SK-N-SH treated with all-trans-retinoic acid at 6 μM for 48 hours (cell line): ENCODE results near the gene ADAM33.

Experiments used
- BACH2 ChIP-seq: fragments of 250-450 bp; sonication (Bioruptor Pico); IDR thresholded peaks from 2 replicates; pipeline ENCODE4 v1.9.0; 2021; ENCODE audit warnings: mild to moderate bottlenecking, borderline replicate concordance
- PATZ1 ChIP-seq: fragments of 250-450 bp; sonication (Bioruptor Pico); IDR thresholded peaks from 2 replicates; pipeline ENCODE4 v1.8.0; 2020; ENCODE audit warnings: mild to moderate bottlenecking, moderate library complexity, borderline replicate concordance
- POU6F1 ChIP-seq: fragments of 250-450 bp; sonication (Bioruptor Pico); IDR thresholded peaks from 2 replicates; pipeline ENCODE4 v1.8.0; 2021; ENCODE audit warnings: low read depth, mild to moderate bottlenecking, moderate library complexity, borderline replicate concordance
- RARB ChIP-seq: fragments of 250-450 bp; sonication (Bioruptor Pico); IDR thresholded peaks from 2 replicates; pipeline ENCODE4 v1.8.0; 2021; ENCODE audit warnings: mild to moderate bottlenecking, moderate library complexity
- TCF4 ChIP-seq: fragments of 250-450 bp; sonication (Bioruptor Pico); IDR thresholded peaks from 2 replicates; pipeline ENCODE4 v1.8.0; 2021; ENCODE audit warnings: mild to moderate bottlenecking, moderate library complexity, borderline replicate concordance
- ZFP3 ChIP-seq: fragments of 250-450 bp; sonication (Bioruptor Pico); IDR thresholded peaks from 2 replicates; pipeline ENCODE4 v1.5.0; 2020; ENCODE audit warnings: mild to moderate bottlenecking, moderate library complexity
- ZFP30 ChIP-seq: fragments of 450-650 bp; formaldehyde crosslinking; IDR thresholded peaks from 2 replicates; pipeline ENCODE4 v1.5.0; 2022; ENCODE audit warnings: mild to moderate bottlenecking, moderate library complexity
- ZNF565 ChIP-seq: fragments of 450-650 bp; formaldehyde crosslinking; conservative IDR thresholded peaks from 2 replicates; pipeline ENCODE4 v1.5.0; 2020; ENCODE audit warnings: low read depth, mild to moderate bottlenecking, moderate library complexity
- ZNF70 ChIP-seq: fragments of 450-650 bp; formaldehyde crosslinking; IDR thresholded peaks from 2 replicates; pipeline ENCODE4 v1.5.0; 2020; ENCODE audit warnings: mild to moderate bottlenecking, moderate library complexity
- ZNF8 ChIP-seq: fragments of 450-650 bp; formaldehyde crosslinking; IDR thresholded peaks from 2 replicates; pipeline ENCODE4 v1.5.0; 2020; ENCODE audit warnings: mild to moderate bottlenecking, moderate library complexity
- TF ChIP-seq, protein P1 (sequence below): fragments of 250-450 bp; sonication (Bioruptor Pico); IDR thresholded peaks from 2 replicates; pipeline ENCODE4 v1.5.1; 2020; ENCODE audit warnings: low read depth, mild to moderate bottlenecking, moderate library complexity
- TF ChIP-seq, protein P2 (sequence below): fragments of 250-450 bp; sonication (Bioruptor Pico); IDR thresholded peaks from 2 replicates; pipeline ENCODE4 v1.5.0; 2020; ENCODE audit warnings: mild to moderate bottlenecking, moderate library complexity

GRCh38 chr20:3694864-3695263 lies 13.1 kb upstream of the ADAM33 start:
- TF ChIP-seq ZFP30 (CRISPR knock-in tag) (no peak), PATZ1 (CRISPR knock-in tag) (no peak), RARB (no peak), ZNF565 (CRISPR knock-in tag) (no peak), ZNF8 (CRISPR knock-in tag) (no peak), ZFP3 (CRISPR knock-in tag) (no peak), POU6F1 (CRISPR knock-in tag) (no peak), ZNF70 (CRISPR knock-in tag) (no peak), TCF4 (no peak), BACH2 (CRISPR knock-in tag) (no peak)
- TF ChIP-seq, protein P1, sequence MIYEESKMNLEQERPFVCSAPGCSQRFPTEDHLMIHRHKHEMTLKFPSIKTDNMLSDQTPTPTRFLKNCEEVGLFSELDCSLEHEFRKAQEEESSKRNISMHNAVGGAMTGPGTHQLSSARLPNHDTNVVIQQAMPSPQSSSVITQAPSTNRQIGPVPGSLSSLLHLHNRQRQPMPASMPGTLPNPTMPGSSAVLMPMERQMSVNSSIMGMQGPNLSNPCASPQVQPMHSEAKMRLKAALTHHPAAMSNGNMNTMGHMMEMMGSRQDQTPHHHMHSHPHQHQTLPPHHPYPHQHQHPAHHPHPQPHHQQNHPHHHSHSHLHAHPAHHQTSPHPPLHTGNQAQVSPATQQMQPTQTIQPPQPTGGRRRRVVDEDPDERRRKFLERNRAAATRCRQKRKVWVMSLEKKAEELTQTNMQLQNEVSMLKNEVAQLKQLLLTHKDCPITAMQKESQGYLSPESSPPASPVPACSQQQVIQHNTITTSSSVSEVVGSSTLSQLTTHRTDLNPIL (CRISPR knock-in tag): no peak
- TF ChIP-seq, protein P2, sequence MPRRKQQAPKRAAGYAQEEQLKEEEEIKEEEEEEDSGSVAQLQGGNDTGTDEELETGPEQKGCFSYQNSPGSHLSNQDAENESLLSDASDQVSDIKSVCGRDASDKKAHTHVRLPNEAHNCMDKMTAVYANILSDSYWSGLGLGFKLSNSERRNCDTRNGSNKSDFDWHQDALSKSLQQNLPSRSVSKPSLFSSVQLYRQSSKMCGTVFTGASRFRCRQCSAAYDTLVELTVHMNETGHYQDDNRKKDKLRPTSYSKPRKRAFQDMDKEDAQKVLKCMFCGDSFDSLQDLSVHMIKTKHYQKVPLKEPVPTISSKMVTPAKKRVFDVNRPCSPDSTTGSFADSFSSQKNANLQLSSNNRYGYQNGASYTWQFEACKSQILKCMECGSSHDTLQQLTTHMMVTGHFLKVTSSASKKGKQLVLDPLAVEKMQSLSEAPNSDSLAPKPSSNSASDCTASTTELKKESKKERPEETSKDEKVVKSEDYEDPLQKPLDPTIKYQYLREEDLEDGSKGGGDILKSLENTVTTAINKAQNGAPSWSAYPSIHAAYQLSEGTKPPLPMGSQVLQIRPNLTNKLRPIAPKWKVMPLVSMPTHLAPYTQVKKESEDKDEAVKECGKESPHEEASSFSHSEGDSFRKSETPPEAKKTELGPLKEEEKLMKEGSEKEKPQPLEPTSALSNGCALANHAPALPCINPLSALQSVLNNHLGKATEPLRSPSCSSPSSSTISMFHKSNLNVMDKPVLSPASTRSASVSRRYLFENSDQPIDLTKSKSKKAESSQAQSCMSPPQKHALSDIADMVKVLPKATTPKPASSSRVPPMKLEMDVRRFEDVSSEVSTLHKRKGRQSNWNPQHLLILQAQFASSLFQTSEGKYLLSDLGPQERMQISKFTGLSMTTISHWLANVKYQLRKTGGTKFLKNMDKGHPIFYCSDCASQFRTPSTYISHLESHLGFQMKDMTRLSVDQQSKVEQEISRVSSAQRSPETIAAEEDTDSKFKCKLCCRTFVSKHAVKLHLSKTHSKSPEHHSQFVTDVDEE (CRISPR knock-in tag): no peak
